Central memory CD4-positive, alpha-beta T cell (primary cell): ENCODE measurements around the gene TMEM239.
"Not testable (repeated sequence)": the region's sequence is repeated elsewhere in the genome, so short reads cannot be mapped to it uniquely, and the experiment has no call there.

Source experiments
- DNase-seq: peaks from one replicate; pipeline ENCODE4 v3.0.0; 2022

Gene TMEM239

GRCh38 chr20:2820896-2821869, 5.0 kb downstream of the TMEM239 start:
- DNase-seq = no peak

- DNase-seq = peak; percentile 73
These were observed 5.9 kb downstream of the TMEM239 start for GRCh38 chr20:2822073-2822472.

- peak; percentile 23 for DNase-seq
These were observed 9.6 kb downstream of the TMEM239 start for GRCh38 chr20:2825761-2826160.

- DNase-seq = no peak
These were observed 10.5 kb downstream of the TMEM239 start for GRCh38 chr20:2826655-2827054.

- no peak for DNase-seq
These were observed 13.2 kb downstream of the TMEM239 start for GRCh38 chr20:2829376-2829775.

- not testable (repeated sequence) for DNase-seq
These were observed 15.0 kb downstream of the TMEM239 start for GRCh38 chr20:2831206-2831605.

- no peak for DNase-seq
These were observed 17.6 kb downstream of the TMEM239 start for GRCh38 chr20:2833761-2834160.

- no peak for DNase-seq
These were observed 18.4 kb downstream of the TMEM239 start for GRCh38 chr20:2834401-2835110.

GRCh38 chr20:2835331-2835796, 19.2 kb downstream of the TMEM239 start:
- no peak for DNase-seq

- no peak for DNase-seq
These were observed 19.9 kb downstream of the TMEM239 start for GRCh38 chr20:2836035-2836434.

- no peak for DNase-seq
These were observed 21.2 kb downstream of the TMEM239 start for GRCh38 chr20:2837221-2837960.

- DNase-seq = no peak
These were observed 22.1 kb downstream of the TMEM239 start for GRCh38 chr20:2838170-2838797.

- DNase-seq = no peak
These were observed 22.9 kb downstream of the TMEM239 start for GRCh38 chr20:2838847-2839671.

- no peak for DNase-seq
These were observed 23.6 kb downstream of the TMEM239 start for GRCh38 chr20:2839732-2840137.

- DNase-seq = peak; percentile 86
These were observed 24.2 kb downstream of the TMEM239 start, which contains the start of the genes PCED1A and VPS16 for GRCh38 chr20:2840138-2840966. PCED1A (minus strand) TSS chr20:2840655; CDS start chr20:2839912, 743 bp downstream. VPS16 (plus strand) TSS chr20:2840745; CDS start chr20:2840775, 30 bp downstream.

- DNase-seq = peak; percentile 39
These were observed 24.9 kb downstream of the TMEM239 start for GRCh38 chr20:2840967-2841531.

- DNase-seq = no peak
These were observed 29.4 kb downstream of the TMEM239 start for GRCh38 chr20:2845607-2846006.

GRCh38 chr20:2846698-2847097, 30.5 kb downstream of the TMEM239 start:
- DNase-seq = no peak

- DNase-seq = no peak
These were observed 31.6 kb downstream of the TMEM239 start for GRCh38 chr20:2847802-2848201.

GRCh38 chr20:2849529-2849928, 33.4 kb downstream of the TMEM239 start:
- DNase-seq = no peak
